GM19193 (cell line): ENCODE measurements around the gene ILKAP.

Source experiments
- POLR2A ChIP-seq: IDR thresholded peaks from 4 replicates; pipeline ENCODE4 v1.6.1; 2011; ENCODE audit not compliant: insufficient read depth, insufficient read length; ENCODE audit errors: extremely low read depth

The ILKAP gene

GRCh38 chr2:238155761-238156694 is 47.5 kb downstream of the ILKAP start:
- no peak for TF ChIP-seq POLR2A

- TF ChIP-seq POLR2A, result no peak
Measured at GRCh38 chr2:238155051-238155760, 48.3 kb downstream of the ILKAP start.

GRCh38 chr2:238154570-238154969 is 48.9 kb downstream of the ILKAP start:
- no peak for TF ChIP-seq POLR2A

DNA sequence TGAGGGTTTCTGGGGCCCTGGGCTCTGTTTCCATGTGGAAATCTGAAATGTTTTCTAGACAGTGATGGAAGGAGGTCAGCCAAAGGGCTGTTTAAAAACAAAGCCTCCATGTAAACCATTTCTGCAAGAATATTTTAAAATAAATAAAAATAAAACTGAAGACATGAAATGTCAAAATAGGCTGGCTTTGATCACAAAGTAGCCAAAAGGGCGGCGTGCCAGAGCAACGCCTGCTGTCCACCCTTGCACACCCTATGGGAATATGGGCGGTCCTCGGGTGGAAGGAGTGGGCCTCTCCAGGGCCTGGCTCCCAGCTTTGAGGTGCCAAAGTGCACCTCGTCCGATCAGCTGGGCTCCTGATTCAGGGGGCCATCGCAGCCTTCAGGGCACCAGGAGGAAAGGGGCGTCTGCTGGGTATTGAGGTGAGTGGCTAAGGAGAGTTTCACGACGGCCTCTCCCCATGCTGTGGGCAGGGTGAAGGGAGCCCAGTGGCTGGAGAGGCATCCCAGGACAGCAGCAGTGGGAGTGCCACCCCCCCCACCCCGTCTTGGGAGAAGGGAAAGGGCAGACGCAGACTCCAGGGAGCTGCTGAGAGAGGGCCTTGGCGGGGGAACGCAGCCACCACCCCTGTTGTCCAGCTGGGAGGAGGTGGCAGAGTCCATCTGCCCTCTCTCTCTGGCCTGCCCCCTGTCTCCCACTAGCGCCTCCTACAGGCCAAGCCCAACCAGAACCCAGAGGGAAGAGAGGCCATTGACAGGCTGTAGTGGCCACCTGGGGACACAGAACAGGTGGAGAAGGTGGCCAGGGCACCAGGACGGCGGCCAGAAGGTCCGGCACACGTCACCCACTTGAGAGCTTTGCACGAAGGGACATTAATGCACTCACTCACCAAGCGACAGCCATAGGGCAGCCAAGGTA is 50.5 kb downstream of the ILKAP start:
- TF ChIP-seq POLR2A, result no peak

GRCh38 chr2:238151628-238152235 is 51.8 kb downstream of the ILKAP start:
- no peak for TF ChIP-seq POLR2A

- no peak for TF ChIP-seq POLR2A
Measured at GRCh38 chr2:238151205-238151604, 52.3 kb downstream of the ILKAP start.

GRCh38 chr2:238150686-238151085 is 52.8 kb downstream of the ILKAP start:
- no peak for TF ChIP-seq POLR2A

GRCh38 chr2:238149841-238150572 is 53.5 kb downstream of the ILKAP start:
- TF ChIP-seq POLR2A, result no peak

DNA sequence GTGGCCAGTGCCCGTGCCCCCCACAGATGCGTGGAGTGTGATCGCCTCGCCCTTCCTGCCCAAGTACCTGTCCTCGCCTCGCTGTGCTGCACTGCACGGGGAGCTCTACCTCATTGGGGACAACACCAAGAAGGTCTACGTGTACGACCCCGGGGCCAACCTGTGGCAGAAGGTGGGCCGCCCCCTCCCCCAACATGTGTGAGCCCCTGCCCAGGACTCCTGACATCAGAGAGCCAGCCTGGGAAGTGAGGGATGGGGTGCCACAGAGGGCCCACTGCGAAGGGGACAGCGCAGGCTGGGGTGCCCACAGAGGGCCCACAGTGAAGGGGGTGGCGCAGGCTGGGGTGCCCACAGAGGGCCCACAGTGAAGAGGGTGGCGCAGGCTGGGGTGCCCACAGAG is 54.5 kb downstream of the ILKAP start:
- TF ChIP-seq POLR2A, result no peak

GRCh38 chr2:238146884-238147544 is 56.5 kb downstream of the ILKAP start:
- no peak for TF ChIP-seq POLR2A

GRCh38 chr2:238145851-238146250 is 57.6 kb downstream of the ILKAP start:
- TF ChIP-seq POLR2A, result no peak

DNA sequence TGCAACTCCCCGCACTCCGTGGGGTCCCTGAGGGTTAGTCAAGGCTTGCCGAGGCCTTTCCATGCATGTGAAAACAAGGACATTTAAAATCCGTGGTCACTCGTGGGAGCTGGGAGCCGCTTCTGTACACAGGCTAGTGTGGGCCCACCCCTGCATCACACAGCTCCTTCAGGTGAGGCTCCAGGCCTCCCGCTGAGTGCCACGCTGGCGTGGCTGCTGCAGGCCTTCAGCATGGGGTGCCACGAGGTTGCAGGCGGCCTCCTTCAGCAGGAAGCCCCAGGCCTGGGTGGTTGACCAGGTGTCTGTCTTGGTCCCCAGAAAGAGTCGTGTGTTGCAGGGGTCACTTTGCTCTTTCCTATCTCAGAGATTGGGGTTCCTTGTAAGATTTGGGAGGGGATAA is 58.4 kb downstream of the ILKAP start:
- TF ChIP-seq POLR2A, result no peak

GRCh38 chr2:238144262-238144661 is 59.2 kb downstream of the ILKAP start:
- TF ChIP-seq POLR2A, result no peak
